Right atrium auricular region (tissue), 2 donors: ENCODE results near the gene ABL2. TPM values are rescaled to one million over a fixed set of nuclear protein-coding genes. Genes with fewer than 3 reads are reported as not detected.

Source experiments
- DNase-seq: peaks from one replicate; pipeline ENCODE4 v3.0.0-alpha.2; 2019; ENCODE audit warnings: low spot score
- H3K27ac ChIP-seq, 2 donors: fragments of 200-600 bp; sonication (generic); 1 replicate in 1 of 2; 2 replicates in 1 of 2; pipeline ENCODE4 v1.5.1; 2016 to 2019
- H3K27me3 ChIP-seq, 2 donors: fragments of 200-600 bp; sonication (generic); one replicate each; pipeline versions ENCODE4 v1.5.1 to v1.6.0; 2017 to 2019
- H3K36me3 ChIP-seq: fragments of 200-600 bp; sonication (generic); one replicate; pipeline ENCODE4 v1.5.1; 2016
- H3K4me1 ChIP-seq, 2 donors: fragments of 200-600 bp; sonication (generic); one replicate each; pipeline versions ENCODE4 v1.5.1 to v1.6.0; 2017 to 2019
- H3K4me3 ChIP-seq, 2 donors: fragments of 200-600 bp; sonication (generic); 1 replicate in 1 of 2; 2 replicates in 1 of 2; pipeline ENCODE4 v1.5.1; 2017 to 2019; ENCODE audit warnings: mild to moderate bottlenecking in 1 of 2, moderate library complexity in 1 of 2
- H3K9me3 ChIP-seq, 2 donors: fragments of 200-600 bp; sonication (generic); one replicate each; pipeline ENCODE4 v1.5.1; 2019
- CTCF ChIP-seq, 2 donors: fragments of 200-600 bp; sonication (generic); IDR thresholded peaks; one replicate each; pipeline ENCODE4 v1.5.1; 2019; ENCODE audit warnings: antibody characterized with exemption in 2 of 2
- total RNA-seq, 2 donors: library from RNA; depleted of rRNA; stranded (reverse); fragments of >200 nt; gene quantifications; one replicate each; pipeline ENCODE4 v1.1.0, GENCODE V29; 2016

ABL2 gene
- total RNA-seq, 2 donors from 2014 or later = 6.3 to 12.1 TPM

DNA sequence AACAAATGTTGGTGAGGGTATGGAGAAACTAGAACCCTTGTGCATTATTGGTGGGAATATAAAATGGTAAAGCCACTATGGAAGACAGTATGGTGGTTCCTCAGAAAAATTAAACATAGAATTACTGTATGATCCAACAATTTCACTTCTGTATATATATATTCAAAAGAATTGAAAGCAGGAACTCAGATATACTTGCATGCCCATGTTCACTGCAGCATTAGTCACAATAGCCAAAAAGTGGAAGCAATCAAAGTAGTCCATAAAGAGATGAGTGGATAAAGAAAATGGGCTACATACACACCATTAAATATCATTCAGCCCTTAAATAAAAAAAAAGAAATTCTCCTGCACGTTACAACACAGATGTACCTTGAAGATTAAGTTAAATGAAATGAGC, 34.1 kb downstream of the ABL2 start:
- no peak overlapping the region for H3K4me3 ChIP-seq
- no peaks in the 10 kb centered on the region for H3K36me3 ChIP-seq
- H3K27me3 ChIP-seq = no peaks in the 10 kb centered on the region
- peaks cover 0 to 4% of the 10 kb centered on the region in 2 donors for H3K4me1 ChIP-seq
- H3K27ac ChIP-seq = no peak overlapping the region
- DNase-seq = no peak
- no peak for TF ChIP-seq CTCF (IDR thresholded peaks at IDR 0.05)
- H3K9me3 ChIP-seq = no peaks in the 10 kb centered on the region

- TF ChIP-seq CTCF (IDR thresholded peaks at IDR 0.05) = no peak
- Histone ChIP-seq H3K4me1 (peaks cover 0 to 4% of the 10 kb centered on the region in 2 donors), H3K27me3 (no peaks in the 10 kb centered on the region), H3K36me3 (no peaks in the 10 kb centered on the region), H3K9me3 (no peaks in the 10 kb centered on the region), H3K4me3 (no peak overlapping the region), H3K27ac (no peak overlapping the region)
- DNase-seq = no peak
Measured at GRCh38 chr1:179194068-179194537, 35.4 kb downstream of the ABL2 start.

DNA sequence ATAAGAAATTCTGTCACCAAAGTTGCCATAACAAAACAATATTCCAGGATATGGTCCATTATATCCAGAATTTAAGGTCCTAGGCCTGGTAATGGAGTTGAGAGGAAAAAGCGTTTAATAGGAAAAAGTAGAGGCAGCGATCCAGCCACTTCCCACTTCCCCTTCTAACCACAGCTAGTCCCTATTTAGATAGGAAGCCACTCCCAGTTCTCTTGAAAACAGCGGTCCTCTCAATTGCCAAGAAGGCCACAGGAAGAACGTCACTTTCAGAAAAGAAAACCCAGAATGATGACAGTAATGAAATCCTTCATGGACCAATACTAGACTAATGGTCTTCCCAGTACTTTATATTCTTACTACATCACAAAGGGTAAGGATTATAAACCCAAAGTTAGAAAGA, 38.6 kb downstream of the ABL2 start:
- Histone ChIP-seq H3K27me3 (no peaks in the 10 kb centered on the region), H3K4me1 (peaks cover 0 to 4% of the 10 kb centered on the region in 2 donors), H3K9me3 (no peaks in the 10 kb centered on the region), H3K27ac (peak overlapping the region; percentile 23 to 62), H3K4me3 (no peak overlapping the region), H3K36me3 (no peaks in the 10 kb centered on the region)
- no peak for TF ChIP-seq CTCF (IDR thresholded peaks at IDR 0.05)
- DNase-seq = no peak

GRCh38 chr1:179187735-179188471, 41.6 kb downstream of the ABL2 start:
- Histone ChIP-seq H3K27ac (no peak overlapping the region), H3K9me3 (no peaks in the 10 kb centered on the region), H3K4me1 (no peaks in the 10 kb centered on the region), H3K4me3 (no peak overlapping the region), H3K27me3 (no peaks in the 10 kb centered on the region), H3K36me3 (no peaks in the 10 kb centered on the region)
- no peak for TF ChIP-seq CTCF (IDR thresholded peaks at IDR 0.05)
- DNase-seq = no peak

- no peak for TF ChIP-seq CTCF (IDR thresholded peaks at IDR 0.05)
- no peaks in the 10 kb centered on the region for H3K9me3 ChIP-seq
- no peak overlapping the region for H3K27ac ChIP-seq
- H3K27me3 ChIP-seq = no peaks in the 10 kb centered on the region
- no peaks in the 10 kb centered on the region for H3K4me1 ChIP-seq
- DNase-seq = no peak
- no peaks in the 10 kb centered on the region for H3K36me3 ChIP-seq
- no peak overlapping the region for H3K4me3 ChIP-seq
Measured at GRCh38 chr1:179187043-179187442, 42.4 kb downstream of the ABL2 start.

DNA sequence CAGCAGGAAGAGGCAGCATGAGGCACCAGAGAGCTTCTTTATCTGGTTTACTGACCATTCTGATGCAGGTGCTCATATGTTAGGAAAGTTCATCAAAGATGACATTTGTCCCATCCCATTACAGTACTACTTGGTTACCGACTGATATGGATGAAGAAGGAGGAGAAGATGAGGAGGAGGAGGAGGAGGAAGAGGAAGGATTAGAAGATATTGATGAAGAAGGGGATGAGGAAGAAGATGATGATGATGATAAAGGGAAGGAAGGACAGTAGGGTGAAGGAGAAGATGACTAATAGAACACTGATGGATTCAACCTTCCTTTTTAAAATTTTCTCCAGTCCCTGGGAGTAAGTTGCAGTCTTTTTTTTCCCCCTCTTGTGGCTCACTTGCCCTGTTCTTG, 45.1 kb downstream of the ABL2 start:
- Histone ChIP-seq H3K4me3 (no peak overlapping the region), H3K27ac (no peak overlapping the region), H3K4me1 (no peaks in the 10 kb centered on the region), H3K36me3 (no peaks in the 10 kb centered on the region), H3K9me3 (no peaks in the 10 kb centered on the region), H3K27me3 (no peaks in the 10 kb centered on the region)
- no peak for TF ChIP-seq CTCF (IDR thresholded peaks at IDR 0.05)
- DNase-seq = no peak
